ENCODE data around the gene NOVA2.

- TF ChIP-seq POLR2AphosphoS5 (IDR thresholded peaks at IDR 0.05; ENCODE audit: insufficient read depth, low read depth, low read length) (no peak), POLR2A (IDR thresholded peaks at IDR 0.05; ENCODE audit: low read depth, low read length) (no peak), CTCF (IDR thresholded peaks at IDR 0.05; ENCODE audit: extremely low read depth in 1 of 2, insufficient read depth in 1 of 2, low read depth in 1 of 2, low read length in 2 of 2) (no peak), MYC (IDR thresholded peaks at IDR 0.05; ENCODE audit: low read depth, low read length) (no peak), EZH2 (IDR thresholded peaks at IDR 0.05; ENCODE audit: borderline replicate concordance, low read depth, low read length, severe bottlenecking) (no peak), MAX (IDR thresholded peaks at IDR 0.05; ENCODE audit: insufficient read depth, insufficient read length) (no peak), JUN (IDR thresholded peaks at IDR 0.05; ENCODE audit: borderline replicate concordance, insufficient read depth, insufficient read length, low read depth) (no peak), GATA2 (IDR thresholded peaks at IDR 0.05; ENCODE audit: insufficient read depth, insufficient read length, low read depth, low read length) (no peak)
These were observed 68.7 kb downstream of the NOVA2 start for GRCh38 chr19:45905011-45905410.
